ENCODE results near the gene CLIC1. TPM values are rescaled to one million over a fixed set of nuclear protein-coding genes. Genes with fewer than 3 reads are reported as not detected.
A peak's percentile ranks its signal among the peaks of the same experiment; 100 is the strongest.

Gene CLIC1
- total and polyA plus RNA-seq, 7 donors = 20.6 to 85.9 (median 37.5) TPM

GRCh38 chr6:31778999-31779885, 42.9 kb upstream of the CLIC1 start:
- Histone ChIP-seq H3K36me3 (ENCODE audit: insufficient read depth in 1 of 2, low read depth in 1 of 2) (peaks cover 0 to 63% of the 10 kb centered on the region in 2 donors), H3K27me3 (ENCODE audit: insufficient read depth in 3 of 3, low read length in 2 of 3) (no peaks in the 10 kb centered on the region), H3K4me3 (no peak overlapping the region), H3K27ac (peak overlapping the region; percentile 2), H3K4me1 (peaks cover 17% of the 10 kb centered on the region), H3K9me3 (no peaks in the 10 kb centered on the region)
- TF ChIP-seq CTCF (IDR thresholded peaks at IDR 0.05) = no peak
- WGBS, 3 donors = 88 to 91% (median 89%) methylated on average over 39 to 43 of the region's 43 CpGs
- ATAC-seq = no peak
- intact Hi-C loops (cut with DNase I) = loop anchor here in 1 of 2 donors (10.0 kb wide), 1 partner anchor 86 kb away; the partner anchor contains the start of gene NEU1
- DNase-seq = no peak

GRCh38 chr6:31778193-31778592, 41.9 kb upstream of the CLIC1 start:
- no peaks in the 10 kb centered on the region for H3K27me3 ChIP-seq (ENCODE audit: insufficient read depth in 3 of 3, low read length in 2 of 3)
- no peak for DNase-seq
- H3K9me3 ChIP-seq = no peaks in the 10 kb centered on the region
- WGBS, 3 donors = 86 to 89% (median 86%) methylated on average over 5 of the region's 5 CpGs
- peaks cover 17% of the 10 kb centered on the region for H3K4me1 ChIP-seq
- peak overlapping the region; percentile 88 for H3K27ac ChIP-seq
- no peak for ATAC-seq
- peaks cover 0 to 53% of the 10 kb centered on the region in 2 donors for H3K36me3 ChIP-seq (ENCODE audit: insufficient read depth in 1 of 2, low read depth in 1 of 2)
- H3K4me3 ChIP-seq = no peak overlapping the region
- intact Hi-C loops (cut with DNase I) = loop anchor here in 1 of 2 donors (10.0 kb wide), 1 partner anchor 87 kb away; the partner anchor contains the start of gene NEU1
- TF ChIP-seq CTCF (IDR thresholded peaks at IDR 0.05) = no peak

- intact Hi-C loops (cut with DNase I) = loop anchor here (2.0 to 10.0 kb wide), 2 partner anchors 53 to 87 kb away; partner anchors contain the start of gene NEU1 (in 1 of the 2)
Observed at GRCh38 chr6:31777667-31778050, 41.3 kb upstream of the CLIC1 start.

GRCh38 chr6:31776989-31777666, 40.8 kb upstream of the CLIC1 start, which contains the start of gene VWA7:
TSS of gene VWA7 (minus strand) at chr6:31777328. CDS start at chr6:31776779, 549 bp downstream.
- H3K4me3 ChIP-seq = peak within 1 kb of the TSS; percentile 55
- peak; percentile 80 to 89 (median 86) for ATAC-seq
- peak; percentile 73 to 86 for DNase-seq
- TF ChIP-seq CTCF (IDR thresholded peaks at IDR 0.05) = no peak
- H3K9me3 ChIP-seq = no peaks in the 10 kb centered on the region
- WGBS, 3 donors = 13 to 16% (median 14%) methylated on average over 11 to 15 of the region's 15 CpGs
- H3K36me3 ChIP-seq (ENCODE audit: insufficient read depth in 1 of 2, low read depth in 1 of 2) = peaks cover 0 to 42% of the 10 kb centered on the region in 2 donors
- peaks cover 17% of the 10 kb centered on the region for H3K4me1 ChIP-seq
- H3K27ac ChIP-seq = peak within 1 kb of the TSS; percentile 88
- intact Hi-C loops (cut with DNase I) = loop anchor here (2.0 to 10.0 kb wide), 2 partner anchors 54 to 88 kb away; partner anchors contain the start of gene NEU1 (in 1 of the 2)
- H3K27me3 ChIP-seq (ENCODE audit: insufficient read depth in 3 of 3, low read length in 2 of 3) = no peaks in the 10 kb centered on the region

More at GRCh38 chr6:31777667-31778050, 41.3 kb upstream of the CLIC1 start:
- Histone ChIP-seq H3K4me3 (peak overlapping the region; percentile 55), H3K4me1 (peaks cover 17% of the 10 kb centered on the region), H3K27ac (peak overlapping the region; percentile 88), H3K36me3 (ENCODE audit: insufficient read depth in 1 of 2, low read depth in 1 of 2) (peaks cover 0 to 47% of the 10 kb centered on the region in 2 donors), H3K27me3 (ENCODE audit: insufficient read depth in 3 of 3, low read length in 2 of 3) (no peaks in the 10 kb centered on the region), H3K9me3 (no peaks in the 10 kb centered on the region)
- ATAC-seq (no peak), DNase-seq (no peak)
- TF ChIP-seq CTCF (IDR thresholded peaks at IDR 0.05) = no peak
- WGBS, 3 donors = 85 to 96% (median 91%) methylated on average over 5 of the region's 5 CpGs
